Measurements from ENCODE around the gene B2M.
"Not testable (repeated sequence)": the region's sequence is repeated elsewhere in the genome, so short reads cannot be mapped to it uniquely, and the experiment has no call there.

B2M gene

DNA sequence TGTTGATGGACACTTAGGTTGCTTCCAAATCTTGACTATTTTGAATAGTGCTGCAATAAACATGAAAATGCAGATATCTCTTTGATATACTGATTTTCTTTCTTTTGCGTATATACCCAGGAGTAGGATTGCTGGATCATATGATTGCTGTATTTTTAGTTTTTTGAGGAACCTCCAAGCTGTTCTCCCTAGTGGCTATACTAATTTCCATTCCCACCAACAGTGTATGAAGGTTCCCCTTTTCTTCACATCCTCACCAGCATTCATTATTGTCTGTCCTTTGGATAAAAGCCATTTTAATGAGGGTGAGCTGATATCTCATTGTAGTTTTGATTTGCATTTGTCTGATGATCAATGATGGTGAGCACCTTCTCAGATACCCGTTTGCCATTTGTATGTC is 12.7 kb upstream of the B2M start:
- no peak for DNase-seq (ENCODE audit: low spot score)

DNA sequence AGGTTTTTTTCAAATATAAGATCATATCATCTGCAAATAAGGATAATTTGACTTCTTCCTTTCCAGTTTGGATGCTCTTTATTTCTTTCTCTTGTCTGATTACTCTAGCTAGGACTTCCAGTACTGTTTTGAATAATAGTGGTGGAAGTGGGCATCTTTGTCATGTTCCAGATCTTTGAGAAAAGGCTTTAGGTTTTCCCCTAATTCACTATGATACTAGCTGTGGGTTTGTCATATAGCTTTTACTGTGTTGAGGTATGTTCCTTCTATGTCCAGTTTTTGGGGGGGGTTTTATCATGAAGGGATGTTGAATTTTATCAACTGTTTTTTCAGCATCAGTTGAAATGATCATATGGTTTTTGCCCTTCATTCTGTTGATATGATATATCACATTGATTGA is 10.6 kb upstream of the B2M start:
- DNase-seq (ENCODE audit: low spot score) = not testable (repeated sequence)

DNA sequence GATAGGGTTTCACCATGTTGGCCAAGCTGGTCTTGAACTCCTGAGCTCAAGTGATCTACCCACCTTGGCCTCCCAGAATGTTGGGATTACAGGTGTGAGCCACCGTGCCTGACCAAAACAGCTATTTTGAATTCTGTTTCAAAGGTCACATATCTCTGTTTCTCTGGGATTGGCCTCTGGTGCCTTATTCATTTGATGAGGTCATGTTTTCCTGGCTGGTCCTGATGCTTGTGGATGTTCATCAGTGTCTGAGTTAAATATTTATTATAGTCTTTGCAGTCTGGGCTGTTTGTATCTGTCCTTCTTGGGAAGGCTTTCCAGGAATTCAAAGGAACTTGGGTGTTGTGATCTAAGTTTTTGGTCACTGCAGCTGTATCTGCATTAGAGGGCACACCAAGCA is 5.3 kb upstream of the B2M start:
- no peak for DNase-seq (ENCODE audit: low spot score)

DNA sequence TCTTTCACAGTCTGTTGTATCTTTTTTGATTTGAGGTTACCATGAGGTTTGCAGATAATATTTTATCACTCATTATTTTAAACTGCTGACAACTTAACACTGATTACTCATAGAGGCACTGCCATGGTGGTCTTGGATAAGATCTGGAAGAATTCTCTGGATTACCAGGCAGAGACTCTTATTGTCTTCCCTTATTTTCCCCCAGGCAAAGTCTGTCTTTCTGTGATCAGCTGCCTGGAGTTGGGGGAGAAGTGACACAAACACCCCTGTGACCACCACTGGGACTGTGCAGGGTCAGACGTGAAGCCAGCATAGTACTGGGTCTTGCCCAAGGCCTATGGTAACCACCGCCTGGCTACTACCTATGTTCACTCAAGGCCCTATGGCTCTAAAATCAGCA is 4.9 kb upstream of the B2M start:
- no peak for DNase-seq (ENCODE audit: low spot score)

DNA sequence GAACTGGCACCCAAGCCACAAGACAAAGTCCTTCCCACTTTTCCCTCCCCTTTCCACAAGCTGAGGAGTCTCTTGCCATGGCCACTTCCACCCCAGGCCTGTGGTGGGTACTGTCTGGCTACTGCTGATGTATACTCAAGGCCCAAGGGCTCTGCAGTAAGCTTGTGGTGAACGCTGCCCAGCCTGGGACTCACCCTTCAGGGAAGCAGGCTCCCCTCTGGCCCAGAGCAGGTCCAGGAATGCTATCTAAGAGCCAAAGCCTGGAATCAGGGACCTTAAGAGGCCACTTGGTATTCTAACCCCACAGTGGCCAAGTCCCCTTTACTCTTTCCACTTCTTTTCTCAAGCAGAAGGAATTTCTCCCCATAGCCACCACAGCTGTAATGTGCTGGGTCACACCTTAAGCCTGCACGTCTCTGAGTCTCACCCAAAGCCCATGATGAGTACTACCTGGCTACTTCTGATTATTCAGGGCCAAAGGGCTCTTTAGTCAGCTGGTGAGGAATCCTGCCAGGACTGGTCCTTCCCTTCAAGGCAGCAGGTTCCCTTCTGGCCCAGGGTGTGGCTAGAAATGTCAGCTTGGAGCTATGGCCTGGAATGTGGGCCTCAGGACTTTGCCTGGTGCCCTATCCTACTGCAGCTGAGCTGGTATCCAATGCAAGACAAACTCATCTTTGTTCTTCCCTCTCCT is 4.2 kb upstream of the B2M start:
- no peak for DNase-seq (ENCODE audit: low spot score)

DNA sequence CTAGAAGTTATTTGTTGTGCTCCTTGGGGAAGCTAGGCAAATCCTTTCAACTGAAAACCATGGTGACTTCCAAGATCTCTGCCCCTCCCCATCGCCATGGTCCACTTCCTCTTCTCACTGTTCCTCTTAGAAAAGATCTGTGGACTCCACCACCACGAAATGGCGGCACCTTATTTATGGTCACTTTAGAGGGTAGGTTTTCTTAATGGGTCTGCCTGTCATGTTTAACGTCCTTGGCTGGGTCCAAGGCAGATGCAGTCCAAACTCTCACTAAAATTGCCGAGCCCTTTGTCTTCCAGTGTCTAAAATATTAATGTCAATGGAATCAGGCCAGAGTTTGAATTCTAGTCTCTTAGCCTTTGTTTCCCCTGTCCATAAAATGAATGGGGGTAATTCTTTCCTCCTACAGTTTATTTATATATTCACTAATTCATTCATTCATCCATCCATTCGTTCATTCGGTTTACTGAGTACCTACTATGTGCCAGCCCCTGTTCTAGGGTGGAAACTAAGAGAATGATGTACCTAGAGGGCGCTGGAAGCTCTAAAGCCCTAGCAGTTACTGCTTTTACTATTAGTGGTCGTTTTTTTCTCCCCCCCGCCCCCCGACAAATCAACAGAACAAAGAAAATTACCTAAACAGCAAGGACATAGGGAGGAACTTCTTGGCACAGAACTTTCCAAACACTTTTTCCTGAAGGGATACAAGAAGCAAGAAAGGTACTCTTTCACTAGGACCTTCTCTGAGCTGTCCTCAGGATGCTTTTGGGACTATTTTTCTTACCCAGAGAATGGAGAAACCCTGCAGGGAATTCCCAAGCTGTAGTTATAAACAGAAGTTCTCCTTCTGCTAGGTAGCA is 851 bp upstream of the B2M start:
- peak; percentile 62 for DNase-seq (ENCODE audit: low spot score)

DNA sequence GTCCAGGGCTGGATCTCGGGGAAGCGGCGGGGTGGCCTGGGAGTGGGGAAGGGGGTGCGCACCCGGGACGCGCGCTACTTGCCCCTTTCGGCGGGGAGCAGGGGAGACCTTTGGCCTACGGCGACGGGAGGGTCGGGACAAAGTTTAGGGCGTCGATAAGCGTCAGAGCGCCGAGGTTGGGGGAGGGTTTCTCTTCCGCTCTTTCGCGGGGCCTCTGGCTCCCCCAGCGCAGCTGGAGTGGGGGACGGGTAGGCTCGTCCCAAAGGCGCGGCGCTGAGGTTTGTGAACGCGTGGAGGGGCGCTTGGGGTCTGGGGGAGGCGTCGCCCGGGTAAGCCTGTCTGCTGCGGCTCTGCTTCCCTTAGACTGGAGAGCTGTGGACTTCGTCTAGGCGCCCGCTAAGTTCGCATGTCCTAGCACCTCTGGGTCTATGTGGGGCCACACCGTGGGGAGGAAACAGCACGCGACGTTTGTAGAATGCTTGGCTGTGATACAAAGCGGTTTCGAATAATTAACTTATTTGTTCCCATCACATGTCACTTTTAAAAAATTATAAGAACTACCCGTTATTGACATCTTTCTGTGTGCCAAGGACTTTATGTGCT is 527 bp downstream of the B2M start:
- DNase-seq (ENCODE audit: low spot score) = peak; percentile 59

DNA sequence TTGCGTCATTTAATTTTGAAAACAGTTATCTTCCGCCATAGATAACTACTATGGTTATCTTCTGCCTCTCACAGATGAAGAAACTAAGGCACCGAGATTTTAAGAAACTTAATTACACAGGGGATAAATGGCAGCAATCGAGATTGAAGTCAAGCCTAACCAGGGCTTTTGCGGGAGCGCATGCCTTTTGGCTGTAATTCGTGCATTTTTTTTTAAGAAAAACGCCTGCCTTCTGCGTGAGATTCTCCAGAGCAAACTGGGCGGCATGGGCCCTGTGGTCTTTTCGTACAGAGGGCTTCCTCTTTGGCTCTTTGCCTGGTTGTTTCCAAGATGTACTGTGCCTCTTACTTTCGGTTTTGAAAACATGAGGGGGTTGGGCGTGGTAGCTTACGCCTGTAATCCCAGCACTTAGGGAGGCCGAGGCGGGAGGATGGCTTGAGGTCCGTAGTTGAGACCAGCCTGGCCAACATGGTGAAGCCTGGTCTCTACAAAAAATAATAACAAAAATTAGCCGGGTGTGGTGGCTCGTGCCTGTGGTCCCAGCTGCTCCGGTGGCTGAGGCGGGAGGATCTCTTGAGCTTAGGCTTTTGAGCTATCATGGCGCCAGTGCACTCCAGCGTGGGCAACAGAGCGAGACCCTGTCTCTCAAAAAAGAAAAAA is 1.2 kb downstream of the B2M start:
- DNase-seq (ENCODE audit: low spot score) = peak; percentile 79

DNA sequence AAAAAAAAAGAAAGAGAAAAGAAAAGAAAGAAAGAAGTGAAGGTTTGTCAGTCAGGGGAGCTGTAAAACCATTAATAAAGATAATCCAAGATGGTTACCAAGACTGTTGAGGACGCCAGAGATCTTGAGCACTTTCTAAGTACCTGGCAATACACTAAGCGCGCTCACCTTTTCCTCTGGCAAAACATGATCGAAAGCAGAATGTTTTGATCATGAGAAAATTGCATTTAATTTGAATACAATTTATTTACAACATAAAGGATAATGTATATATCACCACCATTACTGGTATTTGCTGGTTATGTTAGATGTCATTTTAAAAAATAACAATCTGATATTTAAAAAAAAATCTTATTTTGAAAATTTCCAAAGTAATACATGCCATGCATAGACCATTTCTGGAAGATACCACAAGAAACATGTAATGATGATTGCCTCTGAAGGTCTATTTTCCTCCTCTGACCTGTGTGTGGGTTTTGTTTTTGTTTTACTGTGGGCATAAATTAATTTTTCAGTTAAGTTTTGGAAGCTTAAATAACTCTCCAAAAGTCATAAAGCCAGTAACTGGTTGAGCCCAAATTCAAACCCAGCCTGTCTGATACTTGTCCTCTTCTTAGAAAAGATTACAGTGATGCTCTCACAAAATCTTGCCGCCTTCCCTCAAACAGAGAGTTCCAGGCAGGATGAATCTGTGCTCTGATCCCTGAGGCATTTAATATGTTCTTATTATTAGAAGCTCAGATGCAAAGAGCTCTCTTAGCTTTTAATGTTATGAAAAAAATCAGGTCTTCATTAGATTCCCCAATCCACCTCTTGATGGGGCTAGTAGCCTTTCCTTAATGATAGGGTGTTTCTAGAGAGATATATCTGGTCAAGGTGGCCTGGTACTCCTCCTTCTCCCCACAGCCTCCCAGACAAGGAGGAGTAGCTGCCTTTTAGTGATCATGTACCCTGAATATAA is 2.0 kb downstream of the B2M start:
- DNase-seq (ENCODE audit: low spot score) = no peak

DNA sequence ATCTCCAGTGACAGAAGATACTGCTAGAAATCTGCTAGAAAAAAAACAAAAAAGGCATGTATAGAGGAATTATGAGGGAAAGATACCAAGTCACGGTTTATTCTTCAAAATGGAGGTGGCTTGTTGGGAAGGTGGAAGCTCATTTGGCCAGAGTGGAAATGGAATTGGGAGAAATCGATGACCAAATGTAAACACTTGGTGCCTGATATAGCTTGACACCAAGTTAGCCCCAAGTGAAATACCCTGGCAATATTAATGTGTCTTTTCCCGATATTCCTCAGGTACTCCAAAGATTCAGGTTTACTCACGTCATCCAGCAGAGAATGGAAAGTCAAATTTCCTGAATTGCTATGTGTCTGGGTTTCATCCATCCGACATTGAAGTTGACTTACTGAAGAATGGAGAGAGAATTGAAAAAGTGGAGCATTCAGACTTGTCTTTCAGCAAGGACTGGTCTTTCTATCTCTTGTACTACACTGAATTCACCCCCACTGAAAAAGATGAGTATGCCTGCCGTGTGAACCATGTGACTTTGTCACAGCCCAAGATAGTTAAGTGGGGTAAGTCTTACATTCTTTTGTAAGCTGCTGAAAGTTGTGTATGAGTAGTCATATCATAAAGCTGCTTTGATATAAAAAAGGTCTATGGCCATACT is 4.0 kb downstream of the B2M start:
- DNase-seq (ENCODE audit: low spot score) = no peak

DNA sequence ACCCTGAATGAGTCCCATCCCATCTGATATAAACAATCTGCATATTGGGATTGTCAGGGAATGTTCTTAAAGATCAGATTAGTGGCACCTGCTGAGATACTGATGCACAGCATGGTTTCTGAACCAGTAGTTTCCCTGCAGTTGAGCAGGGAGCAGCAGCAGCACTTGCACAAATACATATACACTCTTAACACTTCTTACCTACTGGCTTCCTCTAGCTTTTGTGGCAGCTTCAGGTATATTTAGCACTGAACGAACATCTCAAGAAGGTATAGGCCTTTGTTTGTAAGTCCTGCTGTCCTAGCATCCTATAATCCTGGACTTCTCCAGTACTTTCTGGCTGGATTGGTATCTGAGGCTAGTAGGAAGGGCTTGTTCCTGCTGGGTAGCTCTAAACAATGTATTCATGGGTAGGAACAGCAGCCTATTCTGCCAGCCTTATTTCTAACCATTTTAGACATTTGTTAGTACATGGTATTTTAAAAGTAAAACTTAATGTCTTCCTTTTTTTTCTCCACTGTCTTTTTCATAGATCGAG is 4.5 kb downstream of the B2M start:
- DNase-seq (ENCODE audit: low spot score) = no peak

DNA sequence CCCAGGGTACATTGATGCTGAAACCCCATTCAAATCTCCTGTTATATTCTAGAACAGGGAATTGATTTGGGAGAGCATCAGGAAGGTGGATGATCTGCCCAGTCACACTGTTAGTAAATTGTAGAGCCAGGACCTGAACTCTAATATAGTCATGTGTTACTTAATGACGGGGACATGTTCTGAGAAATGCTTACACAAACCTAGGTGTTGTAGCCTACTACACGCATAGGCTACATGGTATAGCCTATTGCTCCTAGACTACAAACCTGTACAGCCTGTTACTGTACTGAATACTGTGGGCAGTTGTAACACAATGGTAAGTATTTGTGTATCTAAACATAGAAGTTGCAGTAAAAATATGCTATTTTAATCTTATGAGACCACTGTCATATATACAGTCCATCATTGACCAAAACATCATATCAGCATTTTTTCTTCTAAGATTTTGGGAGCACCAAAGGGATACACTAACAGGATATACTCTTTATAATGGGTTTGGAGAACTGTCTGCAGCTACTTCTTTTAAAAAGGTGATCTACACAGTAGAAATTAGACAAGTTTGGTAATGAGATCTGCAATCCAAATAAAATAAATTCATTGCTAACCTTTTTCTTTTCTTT is 5.8 kb downstream of the B2M start:
- DNase-seq (ENCODE audit: low spot score) = no peak

DNA sequence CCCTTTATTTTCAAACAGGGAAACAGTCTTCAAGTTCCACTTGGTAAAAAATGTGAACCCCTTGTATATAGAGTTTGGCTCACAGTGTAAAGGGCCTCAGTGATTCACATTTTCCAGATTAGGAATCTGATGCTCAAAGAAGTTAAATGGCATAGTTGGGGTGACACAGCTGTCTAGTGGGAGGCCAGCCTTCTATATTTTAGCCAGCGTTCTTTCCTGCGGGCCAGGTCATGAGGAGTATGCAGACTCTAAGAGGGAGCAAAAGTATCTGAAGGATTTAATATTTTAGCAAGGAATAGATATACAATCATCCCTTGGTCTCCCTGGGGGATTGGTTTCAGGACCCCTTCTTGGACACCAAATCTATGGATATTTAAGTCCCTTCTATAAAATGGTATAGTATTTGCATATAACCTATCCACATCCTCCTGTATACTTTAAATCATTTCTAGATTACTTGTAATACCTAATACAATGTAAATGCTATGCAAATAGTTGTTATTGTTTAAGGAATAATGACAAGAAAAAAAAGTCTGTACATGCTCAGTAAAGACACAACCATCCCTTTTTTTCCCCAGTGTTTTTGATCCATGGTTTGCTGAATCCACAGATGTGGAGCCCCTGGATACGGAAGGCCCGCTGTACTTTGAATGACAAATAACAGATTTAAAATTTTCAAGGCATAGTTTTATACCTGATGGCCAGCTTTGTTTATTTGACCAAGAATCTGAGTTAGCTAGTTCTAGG is 7.0 kb downstream of the B2M start:
- no peak for DNase-seq (ENCODE audit: low spot score)

DNA sequence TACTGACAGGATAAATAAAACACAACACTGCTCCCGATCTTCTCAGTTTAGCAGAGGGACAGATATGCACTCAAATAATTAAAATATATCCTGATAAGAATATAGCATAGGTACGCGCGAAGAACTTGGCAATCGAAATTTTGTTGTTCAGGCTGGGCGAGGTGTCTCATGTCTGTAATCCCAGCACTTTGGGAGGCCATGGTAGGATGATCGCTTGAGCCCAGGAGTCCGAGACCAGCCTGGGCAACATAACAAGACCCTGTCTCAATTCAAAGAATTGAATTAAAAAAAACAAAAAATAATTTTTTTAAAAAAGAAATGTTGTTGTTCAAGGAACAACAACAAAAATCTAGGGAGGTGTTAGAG is 7.6 kb downstream of the B2M start:
- no peak for DNase-seq (ENCODE audit: low spot score)

DNA sequence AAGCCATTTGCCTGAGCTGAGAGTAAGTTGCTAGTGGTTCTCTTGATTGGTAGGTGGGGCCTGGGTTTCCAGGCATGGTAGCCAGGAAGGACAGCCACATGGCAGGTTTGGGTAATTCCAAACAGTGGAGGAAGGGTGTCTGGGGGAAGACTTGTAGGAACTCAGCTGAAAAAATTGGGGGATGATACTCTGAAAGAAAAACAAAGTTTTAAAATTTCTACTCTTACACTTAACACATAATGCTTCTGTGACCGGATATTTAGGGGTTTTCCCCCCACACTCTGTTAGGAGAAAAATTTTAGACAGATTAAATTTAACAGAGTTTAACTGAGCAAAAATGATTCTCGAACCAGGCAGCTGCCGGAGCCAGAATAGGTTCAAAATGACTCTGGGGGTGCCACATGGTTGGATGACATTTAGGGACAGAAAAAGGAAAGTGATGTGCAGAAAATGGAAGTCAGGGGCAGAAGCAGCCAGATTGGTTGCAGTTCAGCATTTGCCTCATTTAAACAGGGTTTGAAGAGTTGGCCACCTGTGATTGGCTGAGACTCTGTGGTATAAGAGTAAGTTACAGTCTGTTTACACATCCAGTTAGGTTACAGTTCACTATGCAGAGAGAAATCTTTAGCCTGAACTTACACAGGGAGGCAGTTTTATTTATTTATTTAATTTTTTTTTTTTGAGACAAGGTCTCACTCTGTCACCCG is 8.1 kb downstream of the B2M start:
- DNase-seq (ENCODE audit: low spot score) = peak; percentile 86

DNA sequence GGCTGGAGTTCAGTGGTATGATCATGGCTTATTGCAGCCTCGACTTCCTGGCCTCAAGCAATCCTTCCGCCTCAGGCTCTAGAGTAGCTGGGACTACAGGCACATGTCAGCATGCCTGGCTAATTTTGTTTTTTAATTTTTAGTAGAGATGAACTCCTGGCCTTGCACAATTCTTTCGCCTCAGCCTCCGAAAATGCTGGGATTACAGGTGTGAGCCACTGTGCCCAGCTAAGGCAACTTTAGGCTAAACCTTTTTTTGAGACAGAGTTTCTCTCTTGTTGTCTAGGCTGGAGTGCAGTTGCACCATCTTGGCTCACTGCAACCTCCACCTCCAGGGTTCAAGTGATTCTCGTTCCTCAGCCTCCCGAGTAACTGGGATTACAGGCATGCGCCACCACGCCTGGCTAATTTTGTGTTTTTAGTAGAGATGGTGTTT is 8.7 kb downstream of the B2M start:
- not testable (repeated sequence) for DNase-seq (ENCODE audit: low spot score)

DNA sequence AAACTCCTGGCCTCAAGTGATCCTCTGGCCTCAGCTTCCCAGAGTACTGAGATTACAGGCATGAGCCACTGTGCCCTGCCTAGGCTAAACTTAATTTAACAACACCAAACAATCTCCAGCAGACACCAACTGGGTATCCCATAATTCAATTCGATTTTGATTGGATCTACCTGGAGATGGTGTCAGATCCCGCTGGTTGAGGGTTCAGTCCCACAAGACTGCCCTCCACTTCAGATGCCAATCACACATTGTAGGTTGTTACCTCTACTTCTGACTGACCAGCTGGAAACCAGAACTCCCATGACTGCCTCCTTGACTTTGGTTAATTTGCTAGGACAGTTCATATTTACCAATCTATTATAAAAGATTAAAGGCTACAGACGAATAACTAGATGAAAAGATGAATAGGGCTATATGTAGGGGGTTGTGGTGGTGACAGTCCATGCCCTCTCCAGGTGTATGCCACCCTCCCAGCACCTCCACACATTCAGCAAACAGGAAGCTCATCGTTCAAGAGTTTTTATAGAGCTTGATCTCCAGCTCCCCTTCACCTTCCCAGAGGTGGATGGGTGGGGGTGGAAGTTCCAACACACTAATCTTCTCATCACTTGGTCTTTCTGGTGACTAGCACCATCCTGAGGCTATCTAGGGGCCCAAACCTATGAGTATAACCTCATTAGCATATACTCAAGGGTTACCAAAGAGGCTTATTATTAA is 9.3 kb downstream of the B2M start:
- DNase-seq (ENCODE audit: low spot score) = no peak

DNA sequence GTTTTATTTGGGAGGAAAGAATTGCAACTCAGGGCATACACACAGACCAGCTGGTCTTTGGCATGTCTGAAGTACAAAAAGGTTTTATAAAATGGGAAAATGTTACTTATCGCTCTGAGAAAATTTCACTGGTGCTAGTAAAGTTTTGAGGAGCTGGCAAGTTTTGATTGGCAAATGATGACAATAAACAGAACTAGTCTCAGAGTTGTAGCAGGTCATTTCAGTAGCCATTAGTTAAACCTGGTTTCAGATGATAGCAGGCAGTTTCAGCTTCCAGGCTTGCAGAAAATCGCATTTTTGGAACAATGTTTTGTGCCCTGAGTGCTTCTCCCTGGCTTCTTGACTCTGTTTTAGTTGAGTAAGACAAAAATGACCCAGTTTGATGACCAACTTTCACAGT is 10.7 kb downstream of the B2M start:
- DNase-seq (ENCODE audit: low spot score) = peak; percentile 48
